ENCODE results near the gene SIGLEC14.

GRCh38 chr19:51664131-51664530, 17.5 kb upstream of the SIGLEC14 start:
- no peak for TF ChIP-seq CREB5 (CRISPR knock-in tag; IDR thresholded peaks at IDR 0.05; ENCODE audit: low read depth)
- TF ChIP-seq ZNF565 (CRISPR knock-in tag; conservative IDR thresholded peaks at IDR 0.05; ENCODE audit: low read depth) = no peak
- TF ChIP-seq PATZ1 (CRISPR knock-in tag; IDR thresholded peaks at IDR 0.05; ENCODE audit: borderline replicate concordance) = no peak
- no peak for TF ChIP-seq ARNTL (CRISPR knock-in tag; IDR thresholded peaks at IDR 0.05; ENCODE audit: borderline replicate concordance, low read depth)

Measured in SK-N-SH treated with all-trans-retinoic acid at 6 μM for 48 hours (cell line).